AG09319 (cell line): ENCODE data around the gene VPS54.

ENCODE experiments used
- DNase-seq: peaks from one replicate; pipeline ENCODE4 v3.0.0-alpha.2; 2010; ENCODE audit warnings: low read depth; ENCODE audit errors: extremely low read depth
- CTCF ChIP-seq: IDR thresholded peaks from 2 replicates; pipeline ENCODE4 v1.5.1; 2011; ENCODE audit warnings: low read depth, mild to moderate bottlenecking, inconsistent platforms, low read length, moderate library complexity

The VPS54 gene

GRCh38 chr2:63902149-63902548 lies 117.1 kb downstream of the VPS54 start:
- no peak for TF ChIP-seq CTCF
- DNase-seq = no peak

- no peak for DNase-seq
- no peak for TF ChIP-seq CTCF
Measured at GRCh38 chr2:63899639-63900038, 119.6 kb downstream of the VPS54 start.

- TF ChIP-seq CTCF = no peak
- no peak for DNase-seq
Measured at GRCh38 chr2:63898839-63899238, 120.4 kb downstream of the VPS54 start.

- no peak for DNase-seq
- TF ChIP-seq CTCF = no peak
Measured at GRCh38 chr2:63894167-63894566, 125.1 kb downstream of the VPS54 start.

GRCh38 chr2:63893163-63893562 lies 126.1 kb downstream of the VPS54 start:
- no peak for DNase-seq
- TF ChIP-seq CTCF = no peak

GRCh38 chr2:63891488-63892030 lies 127.7 kb downstream of the VPS54 start:
- DNase-seq = no peak
- TF ChIP-seq CTCF = no peak

- TF ChIP-seq CTCF = no peak
- no peak for DNase-seq
Measured at GRCh38 chr2:63890678-63891077, 128.6 kb downstream of the VPS54 start.
